Tibial nerve (tissue), 4 donors: Measurements from ENCODE around the gene DLX5.

Source experiments
- EP300 ChIP-seq, 2 donors: sonication (generic); formaldehyde crosslinking; IDR thresholded peaks; one replicate each; pipeline ENCODE4 v1.6.1; 2017; ENCODE audit warnings: antibody characterized with exemption in 2 of 2, mild to moderate bottlenecking in 1 of 2
- POLR2A ChIP-seq, 2 donors: fragments of 450-650 bp; IDR thresholded peaks; one replicate each; pipeline ENCODE4 v1.6.1; 2017; ENCODE audit warnings: antibody characterized with exemption in 2 of 2, mild to moderate bottlenecking in 2 of 2, moderate library complexity in 2 of 2
- TF ChIP-seq, protein P1 (sequence below), 5 experiments: fragments of 200-600 bp in 3 of 5; fragments of 450-650 bp in 2 of 5; sonication (generic) in 3 of 5; IDR thresholded peaks; one replicate each; pipeline ENCODE4 v1.5.1; 2016 to 2019; ENCODE audit warnings: antibody characterized with exemption in 5 of 5, mild to moderate bottlenecking in 3 of 5, moderate library complexity in 2 of 5

DNA sequence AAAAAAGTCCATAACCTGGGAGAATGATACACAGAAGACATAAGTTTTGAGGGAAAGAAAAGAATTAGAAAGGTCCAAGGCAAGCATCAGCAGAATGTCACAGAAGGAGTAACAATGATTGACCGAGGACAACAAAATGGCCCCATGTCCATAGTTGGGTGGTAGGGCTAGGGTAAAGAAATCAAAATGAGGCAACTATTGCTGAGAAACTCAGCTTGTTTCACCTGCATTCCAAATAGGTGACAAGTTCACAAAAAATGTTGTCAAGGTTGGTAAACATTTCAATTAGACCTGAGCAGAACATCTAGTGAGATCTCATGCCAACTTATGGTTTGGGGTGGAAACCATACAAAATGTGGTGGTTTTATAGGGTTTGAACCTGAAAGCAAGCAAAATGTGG is 42.0 kb downstream of the DLX5 start:
- TF ChIP-seq, protein P1, sequence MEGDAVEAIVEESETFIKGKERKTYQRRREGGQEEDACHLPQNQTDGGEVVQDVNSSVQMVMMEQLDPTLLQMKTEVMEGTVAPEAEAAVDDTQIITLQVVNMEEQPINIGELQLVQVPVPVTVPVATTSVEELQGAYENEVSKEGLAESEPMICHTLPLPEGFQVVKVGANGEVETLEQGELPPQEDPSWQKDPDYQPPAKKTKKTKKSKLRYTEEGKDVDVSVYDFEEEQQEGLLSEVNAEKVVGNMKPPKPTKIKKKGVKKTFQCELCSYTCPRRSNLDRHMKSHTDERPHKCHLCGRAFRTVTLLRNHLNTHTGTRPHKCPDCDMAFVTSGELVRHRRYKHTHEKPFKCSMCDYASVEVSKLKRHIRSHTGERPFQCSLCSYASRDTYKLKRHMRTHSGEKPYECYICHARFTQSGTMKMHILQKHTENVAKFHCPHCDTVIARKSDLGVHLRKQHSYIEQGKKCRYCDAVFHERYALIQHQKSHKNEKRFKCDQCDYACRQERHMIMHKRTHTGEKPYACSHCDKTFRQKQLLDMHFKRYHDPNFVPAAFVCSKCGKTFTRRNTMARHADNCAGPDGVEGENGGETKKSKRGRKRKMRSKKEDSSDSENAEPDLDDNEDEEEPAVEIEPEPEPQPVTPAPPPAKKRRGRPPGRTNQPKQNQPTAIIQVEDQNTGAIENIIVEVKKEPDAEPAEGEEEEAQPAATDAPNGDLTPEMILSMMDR (IDR thresholded peaks at IDR 0.05), result no peak
- TF ChIP-seq POLR2A (IDR thresholded peaks at IDR 0.05) (no peak), EP300 (IDR thresholded peaks at IDR 0.05) (no peak)
